ENCODE measurements around the gene PML.

DNA sequence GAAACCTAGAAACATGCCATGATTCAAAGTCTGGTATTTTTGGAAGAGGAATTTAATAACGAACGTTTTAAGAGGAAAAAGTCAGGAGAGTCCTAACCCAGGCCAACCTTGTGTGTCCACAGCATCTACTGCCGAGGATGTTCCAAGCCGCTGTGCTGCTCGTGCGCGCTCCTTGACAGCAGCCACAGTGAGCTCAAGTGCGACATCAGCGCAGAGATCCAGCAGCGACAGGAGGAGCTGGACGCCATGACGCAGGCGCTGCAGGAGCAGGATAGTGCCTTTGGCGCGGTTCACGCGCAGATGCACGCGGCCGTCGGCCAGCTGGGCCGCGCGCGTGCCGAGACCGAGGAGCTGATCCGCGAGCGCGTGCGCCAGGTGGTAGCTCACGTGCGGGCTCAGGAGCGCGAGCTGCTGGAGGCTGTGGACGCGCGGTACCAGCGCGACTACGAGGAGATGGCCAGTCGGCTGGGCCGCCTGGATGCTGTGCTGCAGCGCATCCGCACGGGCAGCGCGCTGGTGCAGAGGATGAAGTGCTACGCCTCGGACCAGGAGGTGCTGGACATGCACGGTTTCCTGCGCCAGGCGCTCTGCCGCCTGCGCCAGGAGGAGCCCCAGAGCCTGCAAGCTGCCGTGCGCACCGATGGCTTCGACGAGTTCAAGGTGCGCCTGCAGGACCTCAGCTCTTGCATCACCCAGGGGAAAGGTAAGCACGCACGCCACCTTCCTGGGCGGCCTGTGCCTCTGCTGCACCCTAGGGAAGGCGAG, 28.4 kb downstream of the PML start:
- TF ChIP-seq CTCF (IDR thresholded peaks at IDR 0.05): no peak
- no peak for TF ChIP-seq NRF1 (IDR thresholded peaks at IDR 0.05; ENCODE audit: low read depth, low read length)
